ENCODE results near the gene ATG101. TPM values are rescaled to one million over a fixed set of nuclear protein-coding genes. Genes with fewer than 3 reads are reported as not detected.

ATG101 gene
- total RNA-seq, 2 experiments from 2014 or later = 38.0 to 53.9 TPM

DNA sequence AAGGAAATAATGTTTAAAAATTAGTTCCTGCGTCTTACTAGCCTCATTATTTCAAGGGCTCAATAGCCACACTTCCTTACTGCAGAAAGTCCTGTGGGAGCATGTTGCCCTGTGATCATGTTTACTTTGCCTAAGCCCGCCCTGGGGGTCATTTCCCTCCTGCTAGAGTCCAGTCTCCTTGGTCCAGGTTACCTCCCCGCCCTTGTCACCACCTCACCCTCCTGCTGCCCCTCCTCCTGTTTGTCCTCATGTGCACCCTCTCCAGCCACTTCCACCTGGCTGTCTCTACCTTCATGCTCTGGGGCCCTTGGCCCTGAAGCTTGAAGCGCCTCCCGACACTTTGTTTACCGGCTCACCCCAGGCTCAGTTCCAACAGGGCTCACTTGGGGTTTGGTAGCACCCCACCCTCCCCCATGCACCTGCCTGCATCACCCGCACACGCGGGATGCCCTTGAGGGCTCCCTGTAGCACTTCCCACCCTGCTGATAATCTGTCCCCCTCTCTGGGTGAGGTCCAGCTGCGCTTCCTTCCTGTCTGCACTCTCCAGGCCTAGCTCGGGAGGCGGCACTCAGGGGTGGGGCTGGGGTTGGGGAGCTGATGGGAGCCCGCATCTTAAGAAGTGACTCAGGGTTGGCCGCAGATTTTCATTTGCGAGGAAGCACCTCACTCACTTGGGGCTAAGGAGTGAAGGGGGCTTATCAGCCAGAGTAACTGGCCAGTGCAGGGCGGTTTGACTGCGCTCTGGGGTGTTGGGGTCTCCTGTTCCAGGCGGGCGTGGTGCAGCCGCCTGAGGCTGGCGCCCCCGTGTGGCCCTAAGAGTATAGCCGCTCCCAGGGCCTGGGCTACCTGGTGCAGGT is 49.8 kb downstream of the ATG101 start:
- H3K4me3 ChIP-seq (ENCODE audit: low read depth, low read length, poor library complexity, severe bottlenecking) = peak overlapping the region; percentile 71
- DNase-seq (ENCODE audit: low spot score) = peak; percentile 91

DNA sequence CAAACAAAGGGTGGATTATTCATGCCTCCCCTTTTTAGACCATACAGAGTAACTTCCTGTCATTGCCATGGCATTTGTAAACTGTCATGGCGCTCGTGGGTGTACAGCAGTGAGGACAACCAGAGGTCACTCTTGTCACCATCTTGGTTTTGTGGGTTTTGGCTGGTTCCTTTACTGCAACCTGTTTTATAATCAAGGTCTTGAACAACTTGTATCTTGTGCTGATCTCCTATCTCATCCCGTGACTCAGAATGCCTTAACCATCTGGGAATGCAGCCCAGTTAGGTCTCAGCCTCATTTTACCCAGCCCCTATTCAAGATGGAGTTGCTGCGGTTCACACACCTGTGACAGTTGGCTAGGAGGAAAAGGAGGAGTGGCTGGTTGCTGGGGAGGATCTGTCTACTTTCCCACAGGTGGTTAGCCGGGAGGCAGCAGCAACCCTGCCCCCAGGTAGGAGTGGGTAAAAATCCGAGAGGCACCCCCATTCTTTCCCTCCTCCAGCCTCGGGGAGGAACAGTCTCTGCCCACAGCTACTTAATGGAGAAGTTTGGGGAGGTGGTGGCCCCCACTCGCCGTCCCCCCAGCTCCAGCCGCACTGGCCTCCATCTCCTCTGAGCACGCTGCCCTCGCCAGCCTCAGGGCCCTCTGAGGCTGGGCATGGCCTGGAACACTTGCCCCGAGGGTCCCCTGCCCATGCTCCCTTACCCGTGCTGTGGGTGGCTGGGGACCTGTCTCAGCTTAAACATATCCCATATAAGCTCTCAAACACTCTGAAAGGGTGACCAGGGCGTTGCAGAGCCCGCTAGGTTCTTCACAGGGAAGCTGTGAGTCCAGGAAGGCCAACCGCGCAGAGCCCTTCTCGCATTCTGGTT is 51.4 kb downstream of the ATG101 start:
- Histone ChIP-seq H3K36me3 (ENCODE audit: insufficient read depth, low read length) (peaks cover under 1% of the 10 kb centered on the region; the same call in 1 of the 2 replicates), H3K79me2 (ENCODE audit: insufficient read depth, low read depth, low read length) (peaks cover 16% of the 10 kb centered on the region; the same call in 1 of the 2 replicates), H3K4me3 (ENCODE audit: low read depth, low read length, poor library complexity, severe bottlenecking) (no peak overlapping the region), H3K4me2 (ENCODE audit: low read length) (peak overlapping the region; percentile 70), H3K9me2 (ENCODE audit: insufficient read depth, low read length) (no peaks in the 10 kb centered on the region), H2AFZ (ENCODE audit: low read length) (peak overlapping the region; percentile 83), H3K4me1 (ENCODE audit: insufficient read depth, low read length, poor library complexity, severe bottlenecking) (peaks cover 77% of the 10 kb centered on the region), H3K9me3 (ENCODE audit: low read length) (no peaks in the 10 kb centered on the region), H4K20me1 (ENCODE audit: insufficient read depth, low read length) (no peaks in the 10 kb centered on the region), H3K27ac (ENCODE audit: low read depth, low read length, poor library complexity, severe bottlenecking) (peak overlapping the region; percentile 41)
- no TSS peak for BruUV-seq (replicated peaks)
- ChIA-PET POLR2A (interaction anchor here (0.6 to 2.8 kb wide), 4 partner anchors 17 to 140 kb away, joined by 3 to 13 read pairs (median 4); no protein-coding TSS in a partner anchor), CTCF (ENCODE audit: unreplicated experiment) (interaction anchor here (1.0 to 1.2 kb wide), 2 partner anchors 89 to 96 kb away, joined by 3 to 8 read pairs; no protein-coding TSS in a partner anchor)
- DNase-seq (ENCODE audit: low spot score) = no peak
- intact Hi-C loops (cut with micrococcal nuclease; ENCODE audit: unreplicated experiment) = no loop called here
- TF ChIP-seq EZH2phosphoT487 (IDR thresholded peaks at IDR 0.05; ENCODE audit: borderline replicate concordance, low read depth, low read length) = no peak
- TF ChIP-seq, protein P1, sequence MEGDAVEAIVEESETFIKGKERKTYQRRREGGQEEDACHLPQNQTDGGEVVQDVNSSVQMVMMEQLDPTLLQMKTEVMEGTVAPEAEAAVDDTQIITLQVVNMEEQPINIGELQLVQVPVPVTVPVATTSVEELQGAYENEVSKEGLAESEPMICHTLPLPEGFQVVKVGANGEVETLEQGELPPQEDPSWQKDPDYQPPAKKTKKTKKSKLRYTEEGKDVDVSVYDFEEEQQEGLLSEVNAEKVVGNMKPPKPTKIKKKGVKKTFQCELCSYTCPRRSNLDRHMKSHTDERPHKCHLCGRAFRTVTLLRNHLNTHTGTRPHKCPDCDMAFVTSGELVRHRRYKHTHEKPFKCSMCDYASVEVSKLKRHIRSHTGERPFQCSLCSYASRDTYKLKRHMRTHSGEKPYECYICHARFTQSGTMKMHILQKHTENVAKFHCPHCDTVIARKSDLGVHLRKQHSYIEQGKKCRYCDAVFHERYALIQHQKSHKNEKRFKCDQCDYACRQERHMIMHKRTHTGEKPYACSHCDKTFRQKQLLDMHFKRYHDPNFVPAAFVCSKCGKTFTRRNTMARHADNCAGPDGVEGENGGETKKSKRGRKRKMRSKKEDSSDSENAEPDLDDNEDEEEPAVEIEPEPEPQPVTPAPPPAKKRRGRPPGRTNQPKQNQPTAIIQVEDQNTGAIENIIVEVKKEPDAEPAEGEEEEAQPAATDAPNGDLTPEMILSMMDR (conservative IDR thresholded peaks at IDR 0.05; ENCODE audit: low read length) = no peak

More for the DNA sequence above, 49.8 kb downstream of the ATG101 start:
- H3K9me3 ChIP-seq (ENCODE audit: low read length) = no peaks in the 10 kb centered on the region
- CTCF ChIA-PET (ENCODE audit: unreplicated experiment) = interaction anchor here (0.9 to 4.9 kb wide), 5 partner anchors 31 to 96 kb away, joined by 3 to 50 read pairs (median 3); no protein-coding TSS in a partner anchor
- H2AFZ ChIP-seq (ENCODE audit: low read length) = peak overlapping the region; percentile 62
- peaks cover 82% of the 10 kb centered on the region for H3K4me1 ChIP-seq (ENCODE audit: insufficient read depth, low read length, poor library complexity, severe bottlenecking)
- peak overlapping the region; percentile 92 for H3K4me2 ChIP-seq (ENCODE audit: low read length)
- no peaks in the 10 kb centered on the region for H3K9me2 ChIP-seq (ENCODE audit: insufficient read depth, low read length)
- BruUV-seq (replicated peaks) = no TSS peak
- POLR2A ChIA-PET = interaction anchor here (0.6 to 4.4 kb wide), 5 partner anchors 32 to 94 kb away, joined by 3 to 22 read pairs (median 7); no protein-coding TSS in a partner anchor
- no peaks in the 10 kb centered on the region for H4K20me1 ChIP-seq (ENCODE audit: insufficient read depth, low read length)
- H3K36me3 ChIP-seq (ENCODE audit: insufficient read depth, low read length) = peaks cover 16% of the 10 kb centered on the region
- H3K79me2 ChIP-seq (ENCODE audit: insufficient read depth, low read depth, low read length) = peaks cover 30% of the 10 kb centered on the region
- intact Hi-C loops (cut with micrococcal nuclease; ENCODE audit: unreplicated experiment) = no loop called here
- TF ChIP-seq EZH2phosphoT487 (IDR thresholded peaks at IDR 0.05; ENCODE audit: borderline replicate concordance, low read depth, low read length) = no peak
- TF ChIP-seq, protein P1 (conservative IDR thresholded peaks at IDR 0.05; ENCODE audit: low read length) = peak; percentile 82
- H3K27ac ChIP-seq (ENCODE audit: low read depth, low read length, poor library complexity, severe bottlenecking) = peak overlapping the region; percentile 95

All from OCI-LY7 (cell line).